Lower lobe of right lung (tissue), 2 donors: ENCODE results near the gene COQ9. TPM values are rescaled to one million over a fixed set of nuclear protein-coding genes. Genes with fewer than 3 reads are reported as not detected.

ENCODE experiments used
- ATAC-seq, 2 donors: fragments of 200-7000 bp; cut with Tn5 transposase; one replicate each; pipeline ENCODE4 v1.9.1; 2020 to 2022; ENCODE audit warnings: mild to moderate bottlenecking in 2 of 2, moderate library complexity in 2 of 2
- DNase-seq: peaks from one replicate; pipeline ENCODE4 v3.0.0-alpha.2; 2020
- H3K27ac ChIP-seq: fragments of 200-600 bp; one replicate; pipeline ENCODE4 v1.8.0; 2022
- H3K27me3 ChIP-seq: fragments of 200-600 bp; one replicate; pipeline ENCODE4 v1.8.0; 2022; ENCODE audit warnings: low read depth
- H3K36me3 ChIP-seq: fragments of 200-600 bp; one replicate; pipeline ENCODE4 v1.8.0; 2022; ENCODE audit warnings: mild to moderate bottlenecking
- H3K4me1 ChIP-seq: fragments of 200-600 bp; one replicate; pipeline ENCODE4 v1.8.0; 2022
- H3K4me3 ChIP-seq: fragments of 200-600 bp; one replicate; pipeline ENCODE4 v1.8.0; 2022; ENCODE audit warnings: mild to moderate bottlenecking
- H3K9me3 ChIP-seq: fragments of 200-600 bp; one replicate; pipeline ENCODE4 v1.8.0; 2022
- intact Hi-C: fragments of 100-400 bp; cut with DNase I; formaldehyde crosslinking; loops from one replicate; pipeline ENCODE4 v1.11.0; 2022
- total RNA-seq: library from RNA; stranded (reverse); fragmentation: NEBNext Ultra II Directional; extraction: Animal tissue kit (Norgen Biotek cat#: 25700); gene quantifications from one replicate; pipeline ENCODE4 v1.2.1, GENCODE V29; 2021
- TF ChIP-seq, protein P1 (sequence below): fragments of 200-600 bp; IDR thresholded peaks from one replicate; pipeline ENCODE4 v1.8.0; 2022; ENCODE audit warnings: antibody characterized with exemption, mild to moderate bottlenecking
- donor health status: DM: no; HTN: yes; CAD: no; lungs with severe emphysema.

The COQ9 gene
- total RNA-seq, 1 donor from 2014 or later = 37.2 TPM

DNA sequence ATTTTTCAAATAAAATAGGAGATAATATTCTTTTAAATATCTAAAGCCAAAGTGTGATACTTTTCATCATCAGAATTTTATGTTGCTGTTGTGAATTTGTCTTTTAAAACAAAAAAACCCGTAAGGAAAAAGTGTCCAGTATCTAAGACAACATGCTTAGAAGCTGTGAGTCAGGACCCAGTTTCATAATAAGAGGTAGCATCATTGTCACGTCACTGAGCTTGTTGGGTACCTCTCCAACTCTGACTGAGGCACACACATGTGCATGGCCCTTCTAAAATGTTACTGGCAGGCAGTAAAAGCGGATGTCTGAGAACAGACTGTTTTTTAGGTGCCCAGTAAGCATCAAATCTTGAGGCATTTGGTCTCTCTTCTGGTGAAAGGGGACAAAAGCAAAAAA, 2.6 kb upstream of the COQ9 start:
- H3K36me3 ChIP-seq = peaks cover 8% of the 10 kb centered on the region
- no peaks in the 10 kb centered on the region for H3K27me3 ChIP-seq
- TF ChIP-seq, protein P1, sequence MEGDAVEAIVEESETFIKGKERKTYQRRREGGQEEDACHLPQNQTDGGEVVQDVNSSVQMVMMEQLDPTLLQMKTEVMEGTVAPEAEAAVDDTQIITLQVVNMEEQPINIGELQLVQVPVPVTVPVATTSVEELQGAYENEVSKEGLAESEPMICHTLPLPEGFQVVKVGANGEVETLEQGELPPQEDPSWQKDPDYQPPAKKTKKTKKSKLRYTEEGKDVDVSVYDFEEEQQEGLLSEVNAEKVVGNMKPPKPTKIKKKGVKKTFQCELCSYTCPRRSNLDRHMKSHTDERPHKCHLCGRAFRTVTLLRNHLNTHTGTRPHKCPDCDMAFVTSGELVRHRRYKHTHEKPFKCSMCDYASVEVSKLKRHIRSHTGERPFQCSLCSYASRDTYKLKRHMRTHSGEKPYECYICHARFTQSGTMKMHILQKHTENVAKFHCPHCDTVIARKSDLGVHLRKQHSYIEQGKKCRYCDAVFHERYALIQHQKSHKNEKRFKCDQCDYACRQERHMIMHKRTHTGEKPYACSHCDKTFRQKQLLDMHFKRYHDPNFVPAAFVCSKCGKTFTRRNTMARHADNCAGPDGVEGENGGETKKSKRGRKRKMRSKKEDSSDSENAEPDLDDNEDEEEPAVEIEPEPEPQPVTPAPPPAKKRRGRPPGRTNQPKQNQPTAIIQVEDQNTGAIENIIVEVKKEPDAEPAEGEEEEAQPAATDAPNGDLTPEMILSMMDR = no peak
- no peak overlapping the region for H3K27ac ChIP-seq
- H3K9me3 ChIP-seq = no peaks in the 10 kb centered on the region
- intact Hi-C loops = no loop called here
- no peak overlapping the region for H3K4me3 ChIP-seq
- DNase-seq (no peak), ATAC-seq (no peak)
- peaks cover 31% of the 10 kb centered on the region for H3K4me1 ChIP-seq

DNA sequence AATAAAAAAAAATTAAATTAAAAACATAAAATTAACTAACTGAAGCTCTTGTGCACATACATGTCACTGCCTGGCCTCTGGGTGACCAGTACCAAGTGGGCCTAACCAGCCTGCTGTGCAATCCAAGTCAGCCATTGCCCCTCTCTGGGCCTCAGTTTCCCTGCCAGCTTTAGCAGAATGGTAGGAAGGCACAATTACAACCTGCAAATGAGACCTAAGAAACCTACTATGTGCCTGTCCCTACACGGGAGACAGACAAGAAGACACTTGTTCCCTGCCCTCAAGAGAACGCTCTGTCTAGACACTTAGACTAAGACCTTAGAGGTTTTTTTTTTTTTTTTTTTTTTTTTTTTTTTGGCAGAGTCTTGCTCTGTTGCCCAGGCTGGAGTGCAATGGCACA, 1.8 kb upstream of the COQ9 start:
- H3K27ac ChIP-seq = no peak overlapping the region
- peaks cover 31% of the 10 kb centered on the region for H3K4me1 ChIP-seq
- H3K27me3 ChIP-seq = no peaks in the 10 kb centered on the region
- intact Hi-C loops = no loop called here
- DNase-seq = no peak
- H3K9me3 ChIP-seq = no peaks in the 10 kb centered on the region
- H3K36me3 ChIP-seq = peaks cover 2% of the 10 kb centered on the region
- no peak for ATAC-seq
- TF ChIP-seq, protein P1 = no peak
- H3K4me3 ChIP-seq = no peak overlapping the region

DNA sequence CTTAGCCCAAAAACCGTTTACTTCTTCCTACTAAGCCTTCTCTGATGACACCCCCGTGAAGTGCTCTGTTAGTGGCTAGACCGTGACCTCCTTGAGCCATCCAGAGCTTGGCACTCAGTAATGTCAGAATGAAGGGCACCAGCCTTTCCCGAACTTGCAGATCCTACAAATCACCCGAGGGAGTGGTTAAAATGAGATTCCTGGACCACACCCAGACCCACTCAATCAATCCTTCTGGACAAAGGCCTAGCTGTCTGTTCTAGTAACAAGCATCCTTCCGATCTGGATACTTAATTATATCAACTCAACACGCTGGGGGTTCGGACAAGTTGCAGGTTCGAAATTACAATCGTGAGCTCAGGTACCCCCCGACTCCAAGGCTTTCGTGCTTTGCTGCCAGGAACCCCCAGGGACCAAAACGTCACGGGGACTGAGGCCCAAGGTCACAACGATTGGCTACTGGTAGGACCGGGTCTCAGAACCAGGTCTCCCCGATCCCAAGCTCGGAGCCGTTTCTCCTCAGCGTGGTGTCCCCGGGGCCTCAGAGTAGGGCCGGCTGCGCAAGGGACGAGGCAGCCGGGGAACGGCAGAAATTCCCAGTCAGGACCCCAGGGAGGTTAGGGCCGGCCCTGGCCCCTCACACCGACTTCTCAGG, 621 bp upstream of the COQ9 start:
- ATAC-seq (peak; percentile 58 to 59), DNase-seq (no peak)
- Histone ChIP-seq H3K27me3 (no peaks in the 10 kb centered on the region), H3K4me3 (peak overlapping the region; percentile 91), H3K9me3 (no peaks in the 10 kb centered on the region), H3K27ac (peak overlapping the region; percentile 91), H3K36me3 (peaks cover 12% of the 10 kb centered on the region), H3K4me1 (peaks cover 31% of the 10 kb centered on the region)
- TF ChIP-seq, protein P1 = no peak
- intact Hi-C loops = no loop called here

DNA sequence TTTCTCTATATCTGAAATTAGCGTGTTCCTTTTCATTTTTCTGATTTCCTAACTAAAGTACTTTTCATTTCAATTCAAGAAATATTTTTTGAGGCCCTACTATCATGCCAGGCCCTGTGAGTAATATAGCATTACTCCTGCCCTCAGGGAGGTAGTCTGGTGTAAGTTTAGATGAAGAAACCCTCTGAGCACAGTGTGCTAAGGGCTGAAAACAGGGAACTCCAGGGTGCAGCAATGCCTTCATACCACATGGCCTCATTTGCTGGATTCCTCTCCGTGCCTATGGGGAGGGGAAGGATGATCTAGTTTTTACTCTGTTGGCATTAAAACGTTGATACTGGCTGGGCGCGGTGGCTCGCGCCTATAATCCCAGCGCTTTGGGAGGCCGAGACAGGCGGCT, 4.7 kb downstream of the COQ9 start:
- Histone ChIP-seq H3K36me3 (peaks cover 66% of the 10 kb centered on the region), H3K4me1 (peaks cover 14% of the 10 kb centered on the region), H3K4me3 (no peak overlapping the region), H3K27me3 (no peaks in the 10 kb centered on the region), H3K9me3 (no peaks in the 10 kb centered on the region), H3K27ac (no peak overlapping the region)
- no peak for DNase-seq
- intact Hi-C loops = no loop called here
- TF ChIP-seq, protein P1 = no peak
- ATAC-seq = no peak

DNA sequence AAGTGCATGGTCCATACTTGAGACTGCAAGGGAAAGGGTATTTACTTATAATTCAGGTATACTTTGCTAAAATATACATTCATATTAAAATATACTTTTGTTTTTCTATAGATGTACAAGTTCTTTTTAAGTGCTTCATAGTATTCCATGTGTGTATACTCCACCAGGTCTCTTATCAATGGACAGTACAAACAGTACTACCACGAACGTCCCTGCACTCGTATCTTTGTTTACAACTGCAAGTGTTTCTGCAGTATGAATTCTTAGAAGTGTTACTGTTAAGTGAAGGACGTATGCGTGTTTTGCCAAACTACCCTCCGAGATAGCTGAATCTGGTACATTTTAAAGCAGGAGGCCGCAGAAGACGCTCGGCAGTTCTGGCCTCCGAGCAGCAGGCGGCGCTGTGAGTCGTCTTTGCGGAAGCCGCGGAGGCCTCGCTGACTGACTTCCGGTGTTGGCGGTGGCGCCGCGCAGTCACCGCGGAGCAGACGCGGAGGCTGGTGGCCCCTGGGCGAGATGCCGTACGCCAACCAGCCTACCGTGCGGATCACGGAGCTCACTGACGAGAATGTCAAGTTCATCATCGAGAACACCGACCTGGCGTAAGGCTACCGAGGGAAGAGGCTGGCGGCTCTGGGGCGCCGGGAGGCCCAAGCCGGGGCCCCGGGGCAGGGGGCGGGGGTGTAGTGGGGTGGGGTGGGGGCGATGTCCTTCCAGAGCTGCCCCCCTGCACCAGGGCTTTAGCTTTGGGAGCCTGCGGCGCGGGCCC, 15.1 kb downstream of the COQ9 start, which contains the start of gene POLR2C:
POLR2C (plus strand) TSS at position 471 of the 769 bp plus-strand sequence; CDS start at position 517, 46 bp downstream.
- H3K4me3 ChIP-seq = peak within 1 kb of the TSS; percentile 85
- H3K4me1 ChIP-seq = peaks cover 42% of the 10 kb centered on the region
- ATAC-seq (peak; percentile 93 to 95), DNase-seq (peak; percentile 94)
- peaks cover 72% of the 10 kb centered on the region for H3K36me3 ChIP-seq
- TF ChIP-seq, protein P1 = peak; percentile 99
- no peaks in the 10 kb centered on the region for H3K9me3 ChIP-seq
- no peaks in the 10 kb centered on the region for H3K27me3 ChIP-seq
- H3K27ac ChIP-seq = peak within 1 kb of the TSS; percentile 94
- intact Hi-C loops = no loop called here
